Naive thymus-derived CD4-positive, alpha-beta T cell (primary cell): ENCODE results near the gene SNAPC4. TPM values are rescaled to one million over a fixed set of nuclear protein-coding genes. Genes with fewer than 3 reads are reported as not detected.
A peak's percentile ranks its signal among the peaks of the same experiment; 100 is the strongest.

ENCODE experiments used
- ATAC-seq: fragments of 150-1000 bp; cut with Tn5 transposase; 2 replicates; pipeline ENCODE4 v1.10.0; 2021; ENCODE audit warnings: mild to moderate bottlenecking, moderate library complexity
- CTCF ChIA-PET: fragments of 350-600 bp; sonication (Branson Sonifier 250); formaldehyde crosslinking; loops from one replicate; lab custom pipeline; 2021; ENCODE audit warnings: antibody characterized with exemption; lab: Charles Lee
- POLR2A ChIA-PET: fragments of 350-600 bp; sonication (Branson Sonifier 250); formaldehyde crosslinking; loops from one replicate; lab custom pipeline; 2021; ENCODE audit warnings: antibody characterized with exemption, inconsistent platforms; lab: Charles Lee
- DNase-seq, 9 donors: peaks; one replicate each; pipeline versions ENCODE4 v3.0.0 to v3.0.0-alpha.2; 2020 to 2022; ENCODE audit warnings: mixed read lengths in 1 of 9
- H3K27ac ChIP-seq: one replicate; pipeline ENCODE4 v1.7.0; 2013; ENCODE audit warnings: mild to moderate bottlenecking, low read depth, low read length, moderate library complexity
- H3K27me3 ChIP-seq, 2 donors: one replicate each; pipeline ENCODE4 v1.7.0; 2013; ENCODE audit warnings: low read length in 2 of 2, mild to moderate bottlenecking in 2 of 2, moderate library complexity in 2 of 2; ENCODE audit not compliant: control insufficient read depth in 2 of 2, insufficient read depth in 2 of 2
- H3K36me3 ChIP-seq, 3 experiments: 1 replicate in 2 of 3; 2 replicates in 1 of 3; pipeline ENCODE4 v1.7.0; 2013; ENCODE audit warnings: low read length in 3 of 3, mild to moderate bottlenecking in 3 of 3, moderate library complexity in 1 of 3; ENCODE audit not compliant: insufficient read depth in 3 of 3, control insufficient read depth in 2 of 3
- H3K4me1 ChIP-seq, 2 donors: one replicate each; pipeline ENCODE4 v1.7.0; 2013; ENCODE audit warnings: low read length in 2 of 2, mild to moderate bottlenecking in 2 of 2, moderate library complexity in 1 of 2; ENCODE audit not compliant: control insufficient read depth in 2 of 2, insufficient read depth in 2 of 2
- H3K4me3 ChIP-seq: 2 replicates; pipeline ENCODE4 v1.7.0; 2013; ENCODE audit warnings: mild to moderate bottlenecking, low read length
- H3K9me3 ChIP-seq, 3 experiments: 1 replicate in 2 of 3; 2 replicates in 1 of 3; pipeline ENCODE4 v1.7.0; 2013; ENCODE audit warnings: low read length in 3 of 3; ENCODE audit not compliant: control insufficient read depth in 2 of 3
- H3K27ac Mint-ChIP-seq, 9 donors: one replicate each; pipeline ENCODE4 v1.8.0; 2020 to 2022; ENCODE audit warnings: mixed read lengths in 9 of 9, mild to moderate bottlenecking in 8 of 9, moderate library complexity in 5 of 9, inconsistent platforms in 2 of 9
- H3K27me3 Mint-ChIP-seq, 5 donors: one replicate each; pipeline ENCODE4 v1.8.0; 2021 to 2022; ENCODE audit warnings: mixed read lengths in 5 of 5, mild to moderate bottlenecking in 1 of 5
- H3K36me3 Mint-ChIP-seq, 5 donors: one replicate each; pipeline ENCODE4 v1.8.0; 2020 to 2022; ENCODE audit warnings: mixed read lengths in 5 of 5, mild to moderate bottlenecking in 3 of 5, inconsistent platforms in 1 of 5
- H3K4me1 Mint-ChIP-seq, 7 donors: one replicate each; pipeline ENCODE4 v1.8.0; 2020 to 2022; ENCODE audit warnings: mixed read lengths in 7 of 7, mild to moderate bottlenecking in 3 of 7, inconsistent platforms in 1 of 7
- H3K4me3 Mint-ChIP-seq, 10 donors: one replicate each; pipeline ENCODE4 v1.8.0; 2020 to 2022; ENCODE audit warnings: mild to moderate bottlenecking in 10 of 10, mixed read lengths in 10 of 10, moderate library complexity in 6 of 10, inconsistent platforms in 2 of 10
- H3K9me3 Mint-ChIP-seq, 11 donors: one replicate each; pipeline ENCODE4 v1.8.0; 2020 to 2022; ENCODE audit warnings: mixed read lengths in 11 of 11, mild to moderate bottlenecking in 4 of 11, inconsistent platforms in 1 of 11, moderate library complexity in 1 of 11
- intact Hi-C, 2 donors: fragments of 100-400 bp; cut with micrococcal nuclease; formaldehyde crosslinking; loops; one replicate each; pipeline ENCODE4 v1.15.1; 2023
- polyA plus RNA-seq, 2 donors: library from polyadenylated mRNA; unstranded; fragments of 300-500 nt; fragmentation: Illumina TruSeq; gene quantifications; one replicate each; pipeline ENCODE4 v1.2.3, GENCODE V29; 2021
- total RNA-seq, 6 experiments: library from RNA in 5 of 6; stranded (reverse) in 5 of 6; gene quantifications; 1 replicate in 5 of 6; 2 replicates in 1 of 6; pipeline ENCODE4 v1.2.3 and lab custom pipeline; 2021 to 2026

SNAPC4 gene
- total and polyA plus RNA-seq, 7 experiments from 2014 or later = 1.2 to 16.3 (median 12.6) TPM

DNA sequence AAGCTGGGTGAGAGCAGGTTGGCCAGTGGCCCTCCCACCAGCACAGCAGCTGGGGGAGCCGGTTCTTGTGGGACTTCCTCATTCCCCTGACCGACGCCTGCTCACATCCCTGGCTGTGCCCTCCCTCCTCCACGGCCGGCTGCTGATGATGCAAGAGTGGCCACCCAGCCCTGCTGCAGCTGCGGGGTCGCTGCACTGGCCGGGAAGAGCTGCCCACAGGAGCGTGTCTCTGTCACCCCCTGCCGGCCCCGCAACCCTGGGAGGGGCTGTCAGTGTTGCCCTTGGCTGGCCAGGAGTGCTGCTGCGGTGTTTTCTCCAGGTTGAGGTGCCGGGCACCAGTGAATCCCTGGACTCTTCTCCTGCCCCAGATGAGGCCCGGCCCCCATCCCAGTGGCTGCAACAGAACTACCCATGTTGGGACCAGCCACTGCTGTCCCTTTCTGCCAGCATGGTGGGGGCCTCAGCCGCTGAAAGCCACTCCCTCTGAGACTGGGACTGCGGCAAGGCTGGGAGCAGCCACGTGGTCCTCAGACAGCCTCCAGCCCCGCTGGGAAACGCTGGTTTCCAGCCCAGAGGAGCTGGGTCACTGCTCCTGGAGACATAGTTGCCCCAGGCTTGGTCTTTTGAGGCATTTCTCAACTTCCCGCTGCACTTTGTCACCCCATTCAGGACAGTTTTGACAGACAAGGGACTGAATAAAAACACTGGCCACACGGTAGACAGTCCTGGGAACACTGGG lies 27.2 kb downstream of the SNAPC4 start:
- Mint-ChIP-seq H3K9me3 (no peaks in the 10 kb centered on the region), H3K27me3 (no peaks in the 10 kb centered on the region), H3K4me3 (no peak overlapping the region), H3K36me3 (no peaks in the 10 kb centered on the region), H3K27ac (no peak overlapping the region), H3K4me1 (peaks cover 0 to 2% (median 0%) of the 10 kb centered on the region in 7 donors)
- ATAC-seq (peak; percentile 62), DNase-seq (no peak)
- Histone ChIP-seq H3K4me3 (no peak overlapping the region), H3K9me3 (no peaks in the 10 kb centered on the region), H3K4me1 (no peaks in the 10 kb centered on the region), H3K27me3 (no peaks in the 10 kb centered on the region), H3K27ac (no peak overlapping the region), H3K36me3 (peaks cover 0 to under 1% (median 0%) of the 10 kb centered on the region in 3 experiments)
- ChIA-PET POLR2A (no interaction called here), CTCF (no interaction called here)
- intact Hi-C loops = no loop called here

DNA sequence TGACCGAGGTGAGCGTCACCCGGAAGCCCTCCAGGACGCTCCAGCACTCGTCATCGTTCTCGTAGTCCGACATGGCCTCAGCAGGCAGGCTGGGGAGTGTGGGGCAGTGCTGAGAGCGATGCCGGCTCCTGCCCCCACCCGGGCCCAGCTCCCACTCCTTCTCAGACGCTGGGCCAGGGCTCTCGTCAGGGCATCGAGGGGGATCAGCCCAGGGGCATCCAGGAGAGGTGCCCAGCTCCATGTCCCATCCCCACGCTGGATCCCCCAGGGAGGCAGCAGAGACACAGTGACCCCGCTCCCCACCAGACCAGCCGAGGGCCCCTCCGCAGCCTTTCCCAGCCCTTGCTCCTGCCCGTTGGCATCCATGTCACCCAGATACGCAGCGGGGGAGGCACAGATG lies 28.0 kb downstream of the SNAPC4 start:
- ATAC-seq (no peak), DNase-seq (no peak)
- Histone ChIP-seq H3K27me3 (no peaks in the 10 kb centered on the region), H3K4me3 (no peak overlapping the region), H3K36me3 (no peaks in the 10 kb centered on the region), H3K4me1 (no peaks in the 10 kb centered on the region), H3K9me3 (no peaks in the 10 kb centered on the region), H3K27ac (no peak overlapping the region)
- Mint-ChIP-seq H3K27me3 (no peaks in the 10 kb centered on the region), H3K4me1 (no peaks in the 10 kb centered on the region), H3K27ac (no peak overlapping the region), H3K4me3 (no peak overlapping the region), H3K9me3 (no peaks in the 10 kb centered on the region), H3K36me3 (no peaks in the 10 kb centered on the region)
- ChIA-PET POLR2A (no interaction called here), CTCF (no interaction called here)
- intact Hi-C loops = no loop called here

DNA sequence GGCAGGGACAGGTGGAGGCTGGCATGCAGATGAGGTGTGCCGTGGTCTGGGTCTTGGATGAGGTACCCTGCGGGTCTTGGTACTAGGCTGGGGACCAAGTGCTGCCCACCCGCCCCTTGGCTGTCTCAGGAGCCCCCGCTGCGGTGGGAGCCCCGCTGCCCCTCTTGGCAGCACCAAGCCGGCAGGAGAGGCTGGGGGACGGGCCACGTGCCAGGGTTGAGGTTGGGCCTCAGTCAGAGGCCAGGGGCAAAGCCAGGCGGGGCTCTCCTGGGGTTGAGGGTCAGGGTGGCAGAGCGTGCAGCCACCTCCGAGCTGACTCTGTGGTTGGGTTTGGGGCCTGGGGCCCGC lies 28.5 kb downstream of the SNAPC4 start:
- Histone ChIP-seq H3K9me3 (no peaks in the 10 kb centered on the region), H3K4me3 (no peak overlapping the region), H3K4me1 (no peaks in the 10 kb centered on the region), H3K36me3 (no peaks in the 10 kb centered on the region), H3K27ac (no peak overlapping the region), H3K27me3 (no peaks in the 10 kb centered on the region)
- intact Hi-C loops = no loop called here
- Mint-ChIP-seq H3K36me3 (no peaks in the 10 kb centered on the region), H3K27ac (no peak overlapping the region), H3K4me1 (no peaks in the 10 kb centered on the region), H3K4me3 (no peak overlapping the region), H3K9me3 (no peaks in the 10 kb centered on the region), H3K27me3 (no peaks in the 10 kb centered on the region)
- DNase-seq (no peak), ATAC-seq (no peak)
- POLR2A ChIA-PET = no interaction called here
- CTCF ChIA-PET = no interaction called here

- no peaks in the 10 kb centered on the region for H3K4me1 ChIP-seq
- Mint-ChIP-seq H3K4me3 (no peak overlapping the region), H3K4me1 (peaks cover 0 to under 1% (median 0%) of the 10 kb centered on the region in 7 donors), H3K27ac (no peak overlapping the region), H3K27me3 (no peaks in the 10 kb centered on the region), H3K9me3 (no peaks in the 10 kb centered on the region), H3K36me3 (no peaks in the 10 kb centered on the region)
- intact Hi-C loops = no loop called here
- DNase-seq = no peak
- no peak for ATAC-seq
- CTCF ChIA-PET = interaction anchor here (0.7 kb wide), 1 partner anchor 11 kb away, joined by 3 read pairs; no protein-coding TSS in a partner anchor
- POLR2A ChIA-PET = no interaction called here
- no peaks in the 10 kb centered on the region for H3K9me3 ChIP-seq
- no peak overlapping the region for H3K4me3 ChIP-seq
- H3K27me3 ChIP-seq = no peaks in the 10 kb centered on the region
- no peak overlapping the region for H3K27ac ChIP-seq
- H3K36me3 ChIP-seq = no peaks in the 10 kb centered on the region
Measured at GRCh38 chr9:136370687-136371532, 29.1 kb downstream of the SNAPC4 start.

DNA sequence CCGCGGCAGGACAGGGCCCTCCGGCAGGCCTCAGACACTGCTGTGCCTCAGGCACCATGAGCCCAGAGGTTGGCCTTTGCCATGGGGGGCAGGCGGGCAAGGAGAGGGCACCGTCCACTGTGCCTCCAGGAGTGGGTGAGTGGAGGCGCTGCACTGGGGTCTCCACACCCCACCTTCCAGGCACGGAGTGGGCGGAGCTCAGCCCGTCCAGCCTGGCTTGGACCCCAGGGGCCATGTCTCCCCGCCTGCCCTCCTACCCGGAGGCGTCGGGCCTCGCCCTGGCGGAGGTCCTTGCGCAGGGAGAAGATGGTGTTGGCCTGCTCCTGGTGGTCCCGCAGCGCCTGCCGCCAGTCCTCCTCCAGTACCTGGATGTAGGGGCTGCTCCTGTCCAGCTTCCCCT lies 29.9 kb downstream of the SNAPC4 start:
- Mint-ChIP-seq H3K4me3 (no peak overlapping the region), H3K4me1 (peaks cover 0 to 3% (median 0%) of the 10 kb centered on the region in 7 donors), H3K27me3 (no peaks in the 10 kb centered on the region), H3K9me3 (no peaks in the 10 kb centered on the region), H3K27ac (no peak overlapping the region), H3K36me3 (no peaks in the 10 kb centered on the region)
- H3K4me3 ChIP-seq = no peak overlapping the region
- no peak overlapping the region for H3K27ac ChIP-seq
- no peaks in the 10 kb centered on the region for H3K9me3 ChIP-seq
- no peaks in the 10 kb centered on the region for H3K36me3 ChIP-seq
- intact Hi-C loops = no loop called here
- CTCF ChIA-PET = no interaction called here
- no peak for ATAC-seq
- H3K4me1 ChIP-seq = no peaks in the 10 kb centered on the region
- POLR2A ChIA-PET = no interaction called here
- H3K27me3 ChIP-seq = no peaks in the 10 kb centered on the region
- DNase-seq = no peak

DNA sequence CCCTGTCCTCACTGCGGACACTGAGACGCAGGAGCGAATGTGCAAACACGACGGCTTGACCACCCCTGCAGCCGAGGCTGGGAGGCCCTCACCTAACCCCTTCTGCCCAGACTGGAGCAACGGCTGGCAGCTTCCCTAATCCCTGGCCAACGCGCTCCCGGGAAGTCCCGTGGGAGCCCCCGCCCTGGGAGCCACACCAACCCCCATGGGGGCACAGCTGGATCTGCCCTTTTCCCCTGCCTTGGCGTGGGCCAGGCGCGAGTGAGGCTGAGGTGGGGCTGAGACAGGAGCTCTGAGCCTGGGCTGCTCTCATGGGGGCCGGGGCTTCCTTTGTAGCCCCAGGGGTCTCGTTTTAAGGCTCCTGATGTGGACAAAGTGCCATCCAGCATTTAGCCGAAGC lies 31.8 kb downstream of the SNAPC4 start:
- Mint-ChIP-seq H3K27me3 (no peaks in the 10 kb centered on the region), H3K4me3 (no peak overlapping the region), H3K9me3 (no peaks in the 10 kb centered on the region), H3K27ac (no peak overlapping the region), H3K36me3 (no peaks in the 10 kb centered on the region), H3K4me1 (peaks cover 0 to 3% (median 0%) of the 10 kb centered on the region in 7 donors)
- DNase-seq (no peak), ATAC-seq (no peak)
- intact Hi-C loops = no loop called here
- H3K4me1 ChIP-seq = peaks cover 0 to 5% of the 10 kb centered on the region in 2 donors
- no peaks in the 10 kb centered on the region for H3K27me3 ChIP-seq
- ChIA-PET POLR2A (no interaction called here), CTCF (no interaction called here)
- no peaks in the 10 kb centered on the region for H3K9me3 ChIP-seq
- H3K27ac ChIP-seq = no peak overlapping the region
- H3K36me3 ChIP-seq = no peaks in the 10 kb centered on the region
- no peak overlapping the region for H3K4me3 ChIP-seq
